ENCODE results near the gene GLI3. TPM values are rescaled to one million over a fixed set of nuclear protein-coding genes. Genes with fewer than 3 reads are reported as not detected.

GLI3 gene
- total and polyA plus RNA-seq, 2 of the 8 experiments (the other 6 are each of a cell fraction or from before 2014, with no cell fraction given) = 8.0 to 31.1 TPM

DNA sequence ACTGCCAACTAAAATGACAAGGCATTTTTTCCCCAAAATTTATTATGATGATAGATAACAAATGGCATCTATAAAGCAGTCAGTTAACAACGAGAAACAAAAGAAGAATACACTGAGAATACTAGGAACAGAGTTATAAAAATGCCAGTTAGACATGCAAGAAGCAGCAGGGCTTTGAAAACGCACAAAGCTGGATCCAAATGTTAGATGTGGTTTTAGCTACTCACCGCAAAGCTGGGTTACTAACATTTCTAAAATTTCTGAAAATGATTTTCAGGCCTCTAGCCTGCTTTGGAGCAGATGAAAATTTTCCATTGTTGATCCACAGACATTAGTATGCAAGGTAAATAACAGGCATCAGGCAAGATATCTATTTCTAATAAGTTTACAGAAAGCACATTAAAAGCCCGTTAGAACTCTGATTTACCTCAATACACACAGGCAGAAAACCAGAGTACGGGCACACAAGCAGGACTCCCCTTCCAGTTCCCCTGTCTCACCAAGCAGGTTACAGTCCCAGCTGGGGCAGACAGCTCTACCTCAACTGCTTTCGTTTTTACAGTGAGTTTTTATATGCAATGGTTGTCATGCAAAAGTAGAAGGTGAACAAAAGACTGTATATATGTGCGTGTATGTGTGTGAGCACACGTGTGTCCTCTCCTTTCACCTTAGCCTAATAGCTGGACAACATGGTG lies 37.9 kb downstream of the GLI3 start:
- H3K9me3 ChIP-seq (ENCODE audit: insufficient read depth in 2 of 2, low read depth in 1 of 2, low read length in 1 of 2) = no peaks in the 10 kb centered on the region
- no peak overlapping the region for H3K27ac ChIP-seq (ENCODE audit: low read depth, low read length)
- no peak overlapping the region for H3K56ac ChIP-seq (replicated peaks; ENCODE audit: insufficient read length, low read depth, low read length)
- no peak overlapping the region for H3K4ac ChIP-seq (replicated peaks; ENCODE audit: insufficient read length, low read depth, low read length)
- H3K14ac ChIP-seq (ENCODE audit: insufficient read length) = no peak overlapping the region
- H3K79me2 ChIP-seq (ENCODE audit: control insufficient read depth in 1 of 2, insufficient read depth in 2 of 2, low read length in 2 of 2) = peaks cover 0 to 7% of the 10 kb centered on the region in 2 experiments; a peak in 2 of 4 replicates
- H3K9ac ChIP-seq (replicated peaks in 1 of 4; ENCODE audit: extremely low read depth in 1 of 4, low read depth in 3 of 4, low read length in 3 of 4) = no peak overlapping the region
- H3K79me1 ChIP-seq (ENCODE audit: low read depth, low read length) = peaks cover 5% of the 10 kb centered on the region
- no peak overlapping the region for H4K5ac ChIP-seq (ENCODE audit: insufficient read length, low read depth, low read length)
- no peaks in the 10 kb centered on the region; the same call in 1 of the 2 replicates for H3K23me2 ChIP-seq (ENCODE audit: low read depth, low read length)
- no peak overlapping the region for H2AFZ ChIP-seq (ENCODE audit: low read length)
- no peak overlapping the region for H3K23ac ChIP-seq (ENCODE audit: insufficient read length)
- H3K27me3 ChIP-seq (replicated peaks in 1 of 4; ENCODE audit: control insufficient read depth in 3 of 4, extremely low read depth in 1 of 4, insufficient read depth in 3 of 4, low read length in 3 of 4) = no peaks in the 10 kb centered on the region
- no peak overlapping the region for H3K4me3 ChIP-seq (ENCODE audit: extremely low read depth in 1 of 4, insufficient read depth in 2 of 4, low read depth in 3 of 4, low read length in 4 of 4)
- TF ChIP-seq TAF1 (IDR thresholded peaks at IDR 0.05; ENCODE audit: low read depth, low read length) (no peak), CHD1 (IDR thresholded peaks at IDR 0.05; ENCODE audit: low read depth, low read length) (no peak), YY1 (IDR thresholded peaks at IDR 0.05; ENCODE audit: low read depth, low read length) (no peak), POLR2AphosphoS5 (IDR thresholded peaks at IDR 0.05; ENCODE audit: low read depth, low read length) (no peak), TEAD4 (IDR thresholded peaks at IDR 0.05; ENCODE audit: low read depth, low read length) (no peak), HDAC2 (IDR thresholded peaks at IDR 0.05; ENCODE audit: borderline replicate concordance in 1 of 2, low read depth in 2 of 2, low read length in 2 of 2) (no peak), NANOG (IDR thresholded peaks at IDR 0.05; ENCODE audit: insufficient read depth, low read depth, low read length, poor library complexity, severe bottlenecking) (no peak), HDAC6 (IDR thresholded peaks at IDR 0.05; ENCODE audit: low read depth, low read length) (no peak), KDM4A (IDR thresholded peaks at IDR 0.05; ENCODE audit: low read depth, low read length, severe bottlenecking) (no peak), SRF (IDR thresholded peaks at IDR 0.05; ENCODE audit: low read depth, low read length) (no peak)
- H4K8ac ChIP-seq (ENCODE audit: extremely low read depth, insufficient read depth, low read length) = no peak overlapping the region
- DNase-seq (ENCODE audit: low read depth in 1 of 2, low spot score in 2 of 2) (no peak), FAIRE-seq (no peak)
- 87% methylated on average over 8 of the region's 8 CpGs; no CpG with 5 or more reads in 1 of the 2 experiments for WGBS, 2 experiments (ENCODE audit: extremely low coverage in 1 of 2, insufficient coverage in 1 of 2, insufficient read length in 1 of 2, insufficient replicate concordance in 2 of 2, low coverage in 1 of 2, low lambda C conversion rate in 2 of 2, missing lambda C conversion rate in 1 of 2)
- H3K36me3 ChIP-seq (ENCODE audit: control insufficient read depth in 2 of 4, insufficient read depth in 4 of 4, low read length in 3 of 4) = no peaks in the 10 kb centered on the region
- ChIA-PET POLR2A (ENCODE audit: partially characterized antibody) (interaction anchor here (0.9 to 1.7 kb wide), 3 partner anchors 10 to 30 kb away, joined by 3 read pairs; no protein-coding TSS in a partner anchor), CTCF (ENCODE audit: partially characterized antibody) (interaction anchor here (0.5 to 2.2 kb wide), 3 partner anchors 13 to 184 kb away, joined by 3 to 6 read pairs (median 4); no protein-coding TSS in a partner anchor)
- no peaks in the 10 kb centered on the region; a peak in 1 of 7 replicates for H3K4me1 ChIP-seq (replicated peaks in 1 of 4; ENCODE audit: control insufficient read depth in 3 of 4, insufficient read depth in 4 of 4, low read length in 3 of 4)
- peaks cover 0 to 2% of the 10 kb centered on the region in 2 experiments for H4K20me1 ChIP-seq (replicated peaks in 1 of 2; ENCODE audit: control insufficient read depth in 1 of 2, insufficient read depth in 2 of 2, low read length in 2 of 2)
- no peak overlapping the region for H2AK5ac ChIP-seq (ENCODE audit: low read depth, low read length)
- H4K91ac ChIP-seq (replicated peaks; ENCODE audit: insufficient read length, low read length) = no peak overlapping the region
- no peak overlapping the region for H2BK20ac ChIP-seq (ENCODE audit: low read length)
- H3K18ac ChIP-seq (ENCODE audit: extremely low read depth, low read length) = no peak overlapping the region
- no peak overlapping the region for H2BK5ac ChIP-seq (ENCODE audit: low read depth, low read length)
- H2BK15ac ChIP-seq (ENCODE audit: low read length) = no peak overlapping the region
- H3K4me2 ChIP-seq (ENCODE audit: insufficient read depth in 1 of 2, low read depth in 2 of 2, low read length in 2 of 2) = no peak overlapping the region
- H2BK12ac ChIP-seq (ENCODE audit: low read depth, low read length) = no peak overlapping the region
- H2BK120ac ChIP-seq (replicated peaks; ENCODE audit: low read depth, low read length) = no peak overlapping the region
